Ishikawa (cell line): ENCODE data around the gene NCOA1.

ENCODE experiments used
- CEBPB ChIP-seq: IDR thresholded peaks from 2 replicates; pipeline ENCODE4 v1.6.1; 2012
- CREB1 ChIP-seq: IDR thresholded peaks from 2 replicates; pipeline ENCODE4 v1.6.1; 2012; ENCODE audit warnings: low read depth
- EGR1 ChIP-seq: IDR thresholded peaks from 2 replicates; pipeline ENCODE4 v1.6.1; 2012
- EP300 ChIP-seq: IDR thresholded peaks from 2 replicates; pipeline ENCODE4 v1.6.1; 2012; ENCODE audit warnings: borderline replicate concordance
- FOXM1 ChIP-seq: IDR thresholded peaks from 2 replicates; pipeline ENCODE4 v1.6.1; 2012; ENCODE audit warnings: low read depth, borderline replicate concordance
- MAX ChIP-seq: IDR thresholded peaks from 2 replicates; pipeline ENCODE4 v1.6.1; 2012
- NFIC ChIP-seq: IDR thresholded peaks from 2 replicates; pipeline ENCODE4 v1.6.1; 2012
- RAD21 ChIP-seq: IDR thresholded peaks from 2 replicates; pipeline ENCODE4 v1.6.1; 2012; ENCODE audit warnings: low read depth
- REST ChIP-seq: IDR thresholded peaks from 2 replicates; pipeline ENCODE4 v1.6.1; 2012; ENCODE audit warnings: low read depth, mild to moderate bottlenecking
- TAF1 ChIP-seq: IDR thresholded peaks from 2 replicates; pipeline ENCODE4 v1.6.1; 2012; ENCODE audit warnings: low read depth, mild to moderate bottlenecking
- TCF12 ChIP-seq: IDR thresholded peaks from 2 replicates; pipeline ENCODE4 v1.6.1; 2012; ENCODE audit warnings: low read depth
- TEAD4 ChIP-seq: IDR thresholded peaks from 2 replicates; pipeline ENCODE4 v1.6.1; 2012
- USF1 ChIP-seq: IDR thresholded peaks from 2 replicates; pipeline ENCODE4 v1.6.1; 2012
- YY1 ChIP-seq: IDR thresholded peaks from 2 replicates; pipeline ENCODE4 v1.6.1; 2012; ENCODE audit warnings: low read depth
- ZBTB7A ChIP-seq: IDR thresholded peaks from 2 replicates; pipeline ENCODE4 v1.6.1; 2012; ENCODE audit warnings: low read depth

Gene NCOA1

GRCh38 chr2:24482251-24482971 lies 8.6 kb upstream of the NCOA1 start:
- no peak for TF ChIP-seq CEBPB
- no peak for TF ChIP-seq RAD21
- TF ChIP-seq NFIC = no peak
- TF ChIP-seq FOXM1 = no peak
- no peak for TF ChIP-seq TEAD4
- no peak for TF ChIP-seq EGR1
- no peak for TF ChIP-seq ZBTB7A
- TF ChIP-seq USF1 = no peak
- no peak for TF ChIP-seq TAF1
- TF ChIP-seq CREB1 = no peak
- no peak for TF ChIP-seq YY1
- no peak for TF ChIP-seq MAX
- no peak for TF ChIP-seq REST
- TF ChIP-seq TCF12 = no peak
- no peak for TF ChIP-seq EP300

GRCh38 chr2:24482972-24483300 lies 8.1 kb upstream of the NCOA1 start:
- no peak for TF ChIP-seq USF1
- TF ChIP-seq EGR1 = no peak
- no peak for TF ChIP-seq TCF12
- no peak for TF ChIP-seq ZBTB7A
- no peak for TF ChIP-seq RAD21
- no peak for TF ChIP-seq YY1

GRCh38 chr2:24485197-24485596 lies 5.9 kb upstream of the NCOA1 start:
- no peak for TF ChIP-seq FOXM1
- TF ChIP-seq TCF12 = no peak
- no peak for TF ChIP-seq YY1
- no peak for TF ChIP-seq EP300
- no peak for TF ChIP-seq REST
- no peak for TF ChIP-seq MAX
- no peak for TF ChIP-seq ZBTB7A
- no peak for TF ChIP-seq TAF1
- TF ChIP-seq CREB1 = no peak
- TF ChIP-seq TEAD4 = no peak
- no peak for TF ChIP-seq CEBPB
- no peak for TF ChIP-seq EGR1
- TF ChIP-seq RAD21 = no peak
- TF ChIP-seq USF1 = no peak
- no peak for TF ChIP-seq NFIC

- no peak for TF ChIP-seq TCF12
- TF ChIP-seq EGR1 = no peak
- no peak for TF ChIP-seq YY1
- no peak for TF ChIP-seq USF1
- TF ChIP-seq TEAD4 = no peak
- no peak for TF ChIP-seq EP300
- TF ChIP-seq NFIC = no peak
- TF ChIP-seq MAX = no peak
- no peak for TF ChIP-seq REST
- no peak for TF ChIP-seq CEBPB
- TF ChIP-seq FOXM1 = no peak
- TF ChIP-seq CREB1 = no peak
- no peak for TF ChIP-seq TAF1
- no peak for TF ChIP-seq ZBTB7A
- no peak for TF ChIP-seq RAD21
These were observed 4.3 kb upstream of the NCOA1 start for GRCh38 chr2:24486636-24487205.
